ENCODE data around the gene CXCL14. TPM values are rescaled to one million over a fixed set of nuclear protein-coding genes. Genes with fewer than 3 reads are reported as not detected.

CXCL14 gene
- total RNA-seq, 1 experiment from 2014 or later: not detected

GRCh38 chr5:135625486-135625885 lies 46.7 kb upstream of the CXCL14 start:
- H3K9me3 ChIP-seq (ENCODE audit: low read depth, low read length, poor library complexity, severe bottlenecking): no peaks in the 10 kb centered on the region
- no peak overlapping the region for H3K4me3 ChIP-seq (ENCODE audit: low read depth, low read length, poor library complexity, severe bottlenecking)
- no peaks in the 10 kb centered on the region for H3K36me3 ChIP-seq (ENCODE audit: insufficient read depth, low read length, poor library complexity, severe bottlenecking)
- TF ChIP-seq EZH2 (IDR thresholded peaks at IDR 0.05; ENCODE audit: borderline replicate concordance, low read depth, low read length, poor library complexity, severe bottlenecking) (no peak), CTCF (conservative IDR thresholded peaks at IDR 0.05; ENCODE audit: low read depth, low read length) (no peak)
- BruUV-seq (replicated peaks): no TSS peak
- POLR2A ChIA-PET (ENCODE audit: low non-redundant PET): no interaction called here
- H3K27me3 ChIP-seq (replicated peaks; ENCODE audit: insufficient read depth, low read depth, low read length, poor library complexity): peaks cover 33% of the 10 kb centered on the region
- H3K27ac ChIP-seq (ENCODE audit: low read depth, low read length, poor library complexity, severe bottlenecking): no peak overlapping the region
- no peak for DNase-seq (ENCODE audit: low spot score)
- intact Hi-C loops (cut with micrococcal nuclease; ENCODE audit: unreplicated experiment): no loop called here
- H3K4me1 ChIP-seq (ENCODE audit: insufficient read depth, low read length, poor library complexity, severe bottlenecking): no peaks in the 10 kb centered on the region
- CTCF ChIA-PET: no interaction called here

- Histone ChIP-seq H3K4me3 (ENCODE audit: low read depth, low read length, poor library complexity, severe bottlenecking) (no peak overlapping the region), H3K4me1 (ENCODE audit: insufficient read depth, low read length, poor library complexity, severe bottlenecking) (no peaks in the 10 kb centered on the region), H3K9me3 (ENCODE audit: low read depth, low read length, poor library complexity, severe bottlenecking) (no peaks in the 10 kb centered on the region), H3K36me3 (ENCODE audit: insufficient read depth, low read length, poor library complexity, severe bottlenecking) (no peaks in the 10 kb centered on the region), H3K27ac (ENCODE audit: low read depth, low read length, poor library complexity, severe bottlenecking) (no peak overlapping the region), H3K27me3 (replicated peaks; ENCODE audit: insufficient read depth, low read depth, low read length, poor library complexity) (peaks cover 33% of the 10 kb centered on the region)
- TF ChIP-seq EZH2 (IDR thresholded peaks at IDR 0.05; ENCODE audit: borderline replicate concordance, low read depth, low read length, poor library complexity, severe bottlenecking): no peak
- TF ChIP-seq CTCF (conservative IDR thresholded peaks at IDR 0.05; ENCODE audit: low read depth, low read length): no peak
- BruUV-seq (replicated peaks): no TSS peak
- intact Hi-C loops (cut with micrococcal nuclease; ENCODE audit: unreplicated experiment): no loop called here
- POLR2A ChIA-PET (ENCODE audit: low non-redundant PET): no interaction called here
- CTCF ChIA-PET: no interaction called here
- DNase-seq (ENCODE audit: low spot score): no peak
Observed at GRCh38 chr5:135625061-135625460, 46.3 kb upstream of the CXCL14 start.

- Histone ChIP-seq H3K4me3 (ENCODE audit: low read depth, low read length, poor library complexity, severe bottlenecking) (no peak overlapping the region), H3K9me3 (ENCODE audit: low read depth, low read length, poor library complexity, severe bottlenecking) (peaks cover 13% of the 10 kb centered on the region), H3K27ac (ENCODE audit: low read depth, low read length, poor library complexity, severe bottlenecking) (no peak overlapping the region), H3K4me1 (ENCODE audit: insufficient read depth, low read length, poor library complexity, severe bottlenecking) (no peaks in the 10 kb centered on the region), H3K27me3 (replicated peaks; ENCODE audit: insufficient read depth, low read depth, low read length, poor library complexity) (peaks cover 31% of the 10 kb centered on the region), H3K36me3 (ENCODE audit: insufficient read depth, low read length, poor library complexity, severe bottlenecking) (no peaks in the 10 kb centered on the region)
- DNase-seq (ENCODE audit: low spot score): no peak
- no TSS peak for BruUV-seq (replicated peaks)
- ChIA-PET CTCF (no interaction called here), POLR2A (ENCODE audit: low non-redundant PET) (no interaction called here)
- TF ChIP-seq CTCF (conservative IDR thresholded peaks at IDR 0.05; ENCODE audit: low read depth, low read length): no peak
- no peak for TF ChIP-seq EZH2 (IDR thresholded peaks at IDR 0.05; ENCODE audit: borderline replicate concordance, low read depth, low read length, poor library complexity, severe bottlenecking)
- intact Hi-C loops (cut with micrococcal nuclease; ENCODE audit: unreplicated experiment): no loop called here
Observed at GRCh38 chr5:135623186-135623715, 44.5 kb upstream of the CXCL14 start.
